Lower leg skin (tissue), 4 donors: ENCODE data around the gene SYCP2. TPM values are rescaled to one million over a fixed set of nuclear protein-coding genes. Genes with fewer than 3 reads are reported as not detected.

Experiments used
- DNase-seq, 2 donors: peaks; one replicate each; pipeline ENCODE4 v3.0.0-alpha.2; 2019; ENCODE audit warnings: low spot score in 2 of 2
- H3K4me3 ChIP-seq: fragments of 200-600 bp; sonication (generic); 2 replicates; pipeline ENCODE4 v1.5.1; 2017; ENCODE audit warnings: mild to moderate bottlenecking, low read depth; ENCODE audit not compliant: poor library complexity, severe bottlenecking
- POLR2A ChIP-seq, 2 donors: fragments of 450-650 bp; IDR thresholded peaks; one replicate each; pipeline ENCODE4 v1.6.1; 2016 to 2017; ENCODE audit warnings: antibody characterized with exemption in 2 of 2, mild to moderate bottlenecking in 1 of 2, moderate library complexity in 1 of 2
- WGBS, 2 donors: methylation state at CpG; one replicate each; pipeline ENCODE4 v1.1.5; 2018; 5-methylcytosine and 5-hydroxymethylcytosine counted together
- intact Hi-C: fragments of 100-400 bp; cut with DNase I; formaldehyde crosslinking; loops from one replicate; pipeline ENCODE4 v1.15.0; 2023; ENCODE audit warnings: low total_unique reads
- total RNA-seq, 4 donors: library from RNA; depleted of rRNA; stranded (reverse); fragments of >200 nt; gene quantifications; one replicate each; pipeline ENCODE4 v1.1.0, GENCODE V29; 2016
- TF ChIP-seq, protein P1 (sequence below), 3 donors: fragments of 450-650 bp; IDR thresholded peaks; one replicate each; pipeline ENCODE4 v1.5.1; 2016; ENCODE audit warnings: antibody characterized with exemption in 3 of 3, mild to moderate bottlenecking in 3 of 3, moderate library complexity in 2 of 3

The SYCP2 gene, protein sequence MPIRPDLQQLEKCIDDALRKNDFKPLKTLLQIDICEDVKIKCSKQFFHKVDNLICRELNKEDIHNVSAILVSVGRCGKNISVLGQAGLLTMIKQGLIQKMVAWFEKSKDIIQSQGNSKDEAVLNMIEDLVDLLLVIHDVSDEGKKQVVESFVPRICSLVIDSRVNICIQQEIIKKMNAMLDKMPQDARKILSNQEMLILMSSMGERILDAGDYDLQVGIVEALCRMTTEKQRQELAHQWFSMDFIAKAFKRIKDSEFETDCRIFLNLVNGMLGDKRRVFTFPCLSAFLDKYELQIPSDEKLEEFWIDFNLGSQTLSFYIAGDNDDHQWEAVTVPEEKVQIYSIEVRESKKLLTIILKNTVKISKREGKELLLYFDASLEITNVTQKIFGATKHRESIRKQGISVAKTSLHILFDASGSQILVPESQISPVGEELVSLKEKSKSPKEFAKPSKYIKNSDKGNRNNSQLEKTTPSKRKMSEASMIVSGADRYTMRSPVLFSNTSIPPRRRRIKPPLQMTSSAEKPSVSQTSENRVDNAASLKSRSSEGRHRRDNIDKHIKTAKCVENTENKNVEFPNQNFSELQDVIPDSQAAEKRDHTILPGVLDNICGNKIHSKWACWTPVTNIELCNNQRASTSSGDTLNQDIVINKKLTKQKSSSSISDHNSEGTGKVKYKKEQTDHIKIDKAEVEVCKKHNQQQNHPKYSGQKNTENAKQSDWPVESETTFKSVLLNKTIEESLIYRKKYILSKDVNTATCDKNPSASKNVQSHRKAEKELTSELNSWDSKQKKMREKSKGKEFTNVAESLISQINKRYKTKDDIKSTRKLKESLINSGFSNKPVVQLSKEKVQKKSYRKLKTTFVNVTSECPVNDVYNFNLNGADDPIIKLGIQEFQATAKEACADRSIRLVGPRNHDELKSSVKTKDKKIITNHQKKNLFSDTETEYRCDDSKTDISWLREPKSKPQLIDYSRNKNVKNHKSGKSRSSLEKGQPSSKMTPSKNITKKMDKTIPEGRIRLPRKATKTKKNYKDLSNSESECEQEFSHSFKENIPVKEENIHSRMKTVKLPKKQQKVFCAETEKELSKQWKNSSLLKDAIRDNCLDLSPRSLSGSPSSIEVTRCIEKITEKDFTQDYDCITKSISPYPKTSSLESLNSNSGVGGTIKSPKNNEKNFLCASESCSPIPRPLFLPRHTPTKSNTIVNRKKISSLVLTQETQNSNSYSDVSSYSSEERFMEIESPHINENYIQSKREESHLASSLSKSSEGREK (N-terminal part only)
- total RNA-seq: 10 to 100 TPM in 1 of 4 donors, 1 to 10 TPM in 3; 1.9 to 12.9 (median 2.4) TPM

DNA sequence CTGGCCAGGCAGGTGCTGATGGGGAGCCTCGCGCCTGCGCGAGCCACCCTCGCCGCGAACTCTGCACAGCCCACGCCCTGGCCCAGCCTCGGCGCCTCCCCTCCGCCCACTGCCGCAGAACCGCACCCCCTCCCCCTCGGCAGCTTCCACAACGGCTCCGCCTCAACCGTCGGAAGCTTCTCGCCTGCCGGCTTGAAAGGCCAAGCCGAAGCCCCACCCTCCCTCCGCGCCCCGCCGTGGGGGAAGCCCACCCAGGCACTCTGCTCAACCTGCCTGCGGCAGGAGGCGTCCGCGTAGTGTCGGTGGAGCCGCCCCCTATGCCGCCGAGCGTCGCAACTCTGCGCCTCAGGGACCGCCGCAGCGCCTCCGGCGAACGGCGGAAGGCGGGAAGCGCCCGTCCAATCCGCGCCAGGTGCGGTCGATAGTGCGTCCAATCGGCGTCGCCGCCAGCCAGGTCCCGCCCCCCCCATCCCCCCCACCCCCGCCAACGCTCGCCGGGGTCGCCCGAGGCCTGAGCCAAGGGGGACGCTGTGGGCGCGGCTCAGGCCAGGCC lies at the start of gene SYCP2:
TSS of gene SYCP2 (minus strand) at position 342 of the 553 bp plus-strand sequence. CDS start 11,224 bp downstream, outside the sequence.
- 13 to 62% methylated on average over 21 to 50 of the region's 65 CpGs for WGBS, 2 donors
- H3K4me3 ChIP-seq: peak within 1 kb of the TSS; percentile 48
- intact Hi-C loops: no loop called here
- TF ChIP-seq POLR2A (IDR thresholded peaks at IDR 0.05): no peak
- TF ChIP-seq, protein P1, sequence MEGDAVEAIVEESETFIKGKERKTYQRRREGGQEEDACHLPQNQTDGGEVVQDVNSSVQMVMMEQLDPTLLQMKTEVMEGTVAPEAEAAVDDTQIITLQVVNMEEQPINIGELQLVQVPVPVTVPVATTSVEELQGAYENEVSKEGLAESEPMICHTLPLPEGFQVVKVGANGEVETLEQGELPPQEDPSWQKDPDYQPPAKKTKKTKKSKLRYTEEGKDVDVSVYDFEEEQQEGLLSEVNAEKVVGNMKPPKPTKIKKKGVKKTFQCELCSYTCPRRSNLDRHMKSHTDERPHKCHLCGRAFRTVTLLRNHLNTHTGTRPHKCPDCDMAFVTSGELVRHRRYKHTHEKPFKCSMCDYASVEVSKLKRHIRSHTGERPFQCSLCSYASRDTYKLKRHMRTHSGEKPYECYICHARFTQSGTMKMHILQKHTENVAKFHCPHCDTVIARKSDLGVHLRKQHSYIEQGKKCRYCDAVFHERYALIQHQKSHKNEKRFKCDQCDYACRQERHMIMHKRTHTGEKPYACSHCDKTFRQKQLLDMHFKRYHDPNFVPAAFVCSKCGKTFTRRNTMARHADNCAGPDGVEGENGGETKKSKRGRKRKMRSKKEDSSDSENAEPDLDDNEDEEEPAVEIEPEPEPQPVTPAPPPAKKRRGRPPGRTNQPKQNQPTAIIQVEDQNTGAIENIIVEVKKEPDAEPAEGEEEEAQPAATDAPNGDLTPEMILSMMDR (IDR thresholded peaks at IDR 0.05): no peak
- DNase-seq: peak in 1 of 2 donors; percentile 86

- no peak for DNase-seq
- WGBS, 2 donors: 87% methylated on average over 9 of the region's 9 CpGs
- H3K4me3 ChIP-seq: no peak overlapping the region
- TF ChIP-seq, protein P1 (IDR thresholded peaks at IDR 0.05): no peak
- no peak for TF ChIP-seq POLR2A (IDR thresholded peaks at IDR 0.05)
- intact Hi-C loops: no loop called here
These were observed 49.6 kb upstream of the SYCP2 start for GRCh38 chr20:59983076-59983475.

DNA sequence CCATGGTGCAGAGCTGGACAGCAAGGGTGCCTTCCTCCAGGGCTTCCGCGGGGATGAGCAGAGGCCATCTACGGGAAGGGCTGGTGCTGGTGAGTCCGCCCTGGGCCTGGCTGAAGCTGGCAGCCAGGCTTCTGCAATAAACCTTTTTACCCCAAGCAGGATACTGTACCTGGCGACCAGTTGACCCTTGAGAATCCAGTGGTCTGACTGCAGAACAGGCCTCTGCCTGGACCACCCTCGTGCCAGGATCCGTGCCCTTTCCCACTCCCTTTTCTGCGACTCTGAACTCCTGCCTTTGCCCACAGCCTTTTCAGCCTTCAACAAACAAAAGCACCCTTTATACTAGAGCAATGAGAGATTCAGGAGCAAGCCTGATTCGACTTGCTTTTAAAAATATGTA lies 43.6 kb upstream of the SYCP2 start:
- 84 to 86% methylated on average over 8 to 9 of the region's 9 CpGs for WGBS, 2 donors
- DNase-seq: no peak
- H3K4me3 ChIP-seq: no peak overlapping the region
- no peak for TF ChIP-seq POLR2A (IDR thresholded peaks at IDR 0.05)
- TF ChIP-seq, protein P1 (IDR thresholded peaks at IDR 0.05): no peak
- intact Hi-C loops: no loop called here

DNA sequence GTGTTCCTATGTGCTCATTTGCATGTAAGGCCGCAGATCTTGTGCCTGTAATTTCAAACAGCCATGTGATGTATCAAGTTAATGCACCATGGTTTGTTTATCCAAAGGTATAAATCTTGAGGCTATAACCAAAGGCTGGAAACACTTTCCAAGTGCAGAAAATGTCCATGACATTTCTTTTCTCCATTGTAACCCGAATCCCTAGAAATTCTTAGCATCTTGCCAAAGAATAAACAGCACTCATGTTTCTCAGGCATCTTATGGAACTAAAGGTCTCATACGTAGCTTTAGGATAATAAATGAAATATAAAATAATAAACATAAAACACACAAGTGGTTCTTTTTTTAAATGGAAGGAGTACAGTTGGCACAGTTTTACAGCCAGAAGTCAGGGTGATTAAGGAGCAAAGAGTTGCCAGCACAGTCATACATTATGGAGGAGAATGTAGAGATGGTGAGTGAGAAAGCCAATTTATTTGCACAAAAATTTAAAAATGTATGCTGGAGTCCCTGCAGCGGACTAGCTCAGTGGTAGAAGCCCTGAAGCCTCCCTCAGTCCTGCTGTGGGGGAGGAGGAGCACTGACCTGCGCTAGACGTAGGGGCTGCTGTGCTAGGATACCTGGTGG lies 42.8 kb upstream of the SYCP2 start:
- WGBS, 2 donors: 81 to 85% methylated on average over 6 of the region's 6 CpGs
- DNase-seq: no peak
- TF ChIP-seq POLR2A (IDR thresholded peaks at IDR 0.05): no peak
- TF ChIP-seq, protein P1 (IDR thresholded peaks at IDR 0.05): no peak
- no peak overlapping the region for H3K4me3 ChIP-seq
- intact Hi-C loops: no loop called here
